ENCODE measurements around the gene PPFIA1.

DNA sequence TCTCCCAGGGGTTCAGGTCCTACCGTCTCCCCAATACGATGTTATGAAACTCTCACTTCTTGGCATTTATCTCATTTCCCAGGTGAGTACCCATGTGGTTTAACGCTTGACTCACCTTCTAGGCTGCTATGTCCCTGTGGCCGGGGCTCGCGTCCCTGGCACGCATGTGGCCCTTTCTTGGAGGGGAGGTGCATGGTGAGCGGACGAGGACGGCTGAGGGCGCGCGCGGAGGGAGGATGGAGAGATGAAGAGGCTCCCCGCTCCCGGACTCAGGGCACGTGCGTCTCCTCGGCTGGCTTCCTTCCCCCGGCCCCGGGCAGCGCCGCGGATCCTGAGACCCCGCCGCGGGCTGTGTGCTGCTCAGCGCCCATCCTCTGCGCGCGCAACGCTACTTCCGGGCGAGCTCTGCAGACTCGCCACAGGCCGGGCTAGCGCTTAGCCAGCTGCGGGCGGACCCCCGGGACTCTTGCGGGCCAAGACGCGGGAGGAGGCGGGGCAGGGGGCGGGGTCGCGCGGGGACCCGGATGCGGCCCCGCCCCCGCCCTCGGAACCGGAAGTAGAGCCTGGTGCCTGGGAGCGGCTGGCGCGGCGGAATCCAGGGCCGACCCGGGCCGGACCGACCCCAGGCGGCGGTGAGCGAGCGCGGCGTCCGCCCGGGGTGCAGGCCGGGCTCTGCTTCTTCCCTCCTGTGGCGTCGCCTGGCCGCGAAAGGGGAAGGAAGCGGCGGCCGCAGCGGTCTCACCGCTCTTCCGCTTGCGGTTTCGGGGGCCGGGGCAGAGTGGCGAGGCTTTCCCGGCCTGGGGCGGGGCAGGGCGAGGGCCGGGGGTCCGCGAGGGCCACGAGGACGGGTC, 127.7 kb downstream of the PPFIA1 start, which contains the start of gene CTTN:
- TF ChIP-seq, protein P1, sequence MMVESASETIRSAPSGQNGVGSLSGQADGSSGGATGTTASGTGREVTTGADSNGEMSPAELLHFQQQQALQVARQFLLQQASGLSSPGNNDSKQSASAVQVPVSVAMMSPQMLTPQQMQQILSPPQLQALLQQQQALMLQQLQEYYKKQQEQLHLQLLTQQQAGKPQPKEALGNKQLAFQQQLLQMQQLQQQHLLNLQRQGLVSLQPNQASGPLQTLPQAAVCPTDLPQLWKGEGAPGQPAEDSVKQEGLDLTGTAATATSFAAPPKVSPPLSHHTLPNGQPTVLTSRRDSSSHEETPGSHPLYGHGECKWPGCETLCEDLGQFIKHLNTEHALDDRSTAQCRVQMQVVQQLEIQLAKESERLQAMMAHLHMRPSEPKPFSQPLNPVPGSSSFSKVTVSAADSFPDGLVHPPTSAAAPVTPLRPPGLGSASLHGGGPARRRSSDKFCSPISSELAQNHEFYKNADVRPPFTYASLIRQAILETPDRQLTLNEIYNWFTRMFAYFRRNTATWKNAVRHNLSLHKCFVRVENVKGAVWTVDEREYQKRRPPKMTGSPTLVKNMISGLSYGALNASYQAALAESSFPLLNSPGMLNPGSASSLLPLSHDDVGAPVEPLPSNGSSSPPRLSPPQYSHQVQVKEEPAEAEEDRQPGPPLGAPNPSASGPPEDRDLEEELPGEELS (CRISPR knock-in tag; IDR thresholded peaks at IDR 0.05): no peak; the same call in none of the 2 replicates
- TF ChIP-seq, protein P2, sequence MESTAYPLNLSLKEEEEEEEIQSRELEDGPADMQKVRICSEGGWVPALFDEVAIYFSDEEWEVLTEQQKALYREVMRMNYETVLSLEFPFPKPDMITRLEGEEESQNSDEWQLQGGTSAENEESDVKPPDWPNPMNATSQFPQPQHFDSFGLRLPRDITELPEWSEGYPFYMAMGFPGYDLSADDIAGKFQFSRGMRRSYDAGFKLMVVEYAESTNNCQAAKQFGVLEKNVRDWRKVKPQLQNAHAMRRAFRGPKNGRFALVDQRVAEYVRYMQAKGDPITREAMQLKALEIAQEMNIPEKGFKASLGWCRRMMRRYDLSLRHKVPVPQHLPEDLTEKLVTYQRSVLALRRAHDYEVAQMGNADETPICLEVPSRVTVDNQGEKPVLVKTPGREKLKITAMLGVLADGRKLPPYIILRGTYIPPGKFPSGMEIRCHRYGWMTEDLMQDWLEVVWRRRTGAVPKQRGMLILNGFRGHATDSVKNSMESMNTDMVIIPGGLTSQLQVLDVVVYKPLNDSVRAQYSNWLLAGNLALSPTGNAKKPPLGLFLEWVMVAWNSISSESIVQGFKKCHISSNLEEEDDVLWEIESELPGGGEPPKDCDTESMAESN (CRISPR knock-in tag; conservative IDR thresholded peaks at IDR 0.05): peak; percentile 72; the same call in 1 of the 2 replicates
- TF ChIP-seq PAF1 (CRISPR knock-in tag; IDR thresholded peaks at IDR 0.05) (no peak), CREB1 (IDR thresholded peaks at IDR 0.05) (no peak), CREB1 (CRISPR knock-in tag; IDR thresholded peaks at IDR 0.05) (no peak), GATAD2A (CRISPR knock-in tag; IDR thresholded peaks at IDR 0.05) (no peak), SRSF1 (optimal IDR thresholded peaks at IDR 0.05; ENCODE audit: low read depth, low read length) (no peak), RAD21 (CRISPR knock-in tag; IDR thresholded peaks at IDR 0.05) (peak; percentile 35; the same call in 1 of the 2 replicates), MED1 (CRISPR knock-in tag; IDR thresholded peaks at IDR 0.05) (peak; percentile 37; the same call in 1 of the 2 replicates), STAG1 (CRISPR knock-in tag; IDR thresholded peaks at IDR 0.05) (0 out of 2 replicates have a peak, but pooled peaks have one; percentile 6), ZNF547 (CRISPR knock-in tag; IDR thresholded peaks at IDR 0.05) (no peak; the same call in none of the 2 replicates)
- TF ChIP-seq, protein P3, sequence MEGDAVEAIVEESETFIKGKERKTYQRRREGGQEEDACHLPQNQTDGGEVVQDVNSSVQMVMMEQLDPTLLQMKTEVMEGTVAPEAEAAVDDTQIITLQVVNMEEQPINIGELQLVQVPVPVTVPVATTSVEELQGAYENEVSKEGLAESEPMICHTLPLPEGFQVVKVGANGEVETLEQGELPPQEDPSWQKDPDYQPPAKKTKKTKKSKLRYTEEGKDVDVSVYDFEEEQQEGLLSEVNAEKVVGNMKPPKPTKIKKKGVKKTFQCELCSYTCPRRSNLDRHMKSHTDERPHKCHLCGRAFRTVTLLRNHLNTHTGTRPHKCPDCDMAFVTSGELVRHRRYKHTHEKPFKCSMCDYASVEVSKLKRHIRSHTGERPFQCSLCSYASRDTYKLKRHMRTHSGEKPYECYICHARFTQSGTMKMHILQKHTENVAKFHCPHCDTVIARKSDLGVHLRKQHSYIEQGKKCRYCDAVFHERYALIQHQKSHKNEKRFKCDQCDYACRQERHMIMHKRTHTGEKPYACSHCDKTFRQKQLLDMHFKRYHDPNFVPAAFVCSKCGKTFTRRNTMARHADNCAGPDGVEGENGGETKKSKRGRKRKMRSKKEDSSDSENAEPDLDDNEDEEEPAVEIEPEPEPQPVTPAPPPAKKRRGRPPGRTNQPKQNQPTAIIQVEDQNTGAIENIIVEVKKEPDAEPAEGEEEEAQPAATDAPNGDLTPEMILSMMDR (CRISPR knock-in tag; IDR thresholded peaks at IDR 0.05): no peak
- TF ChIP-seq, protein P4, sequence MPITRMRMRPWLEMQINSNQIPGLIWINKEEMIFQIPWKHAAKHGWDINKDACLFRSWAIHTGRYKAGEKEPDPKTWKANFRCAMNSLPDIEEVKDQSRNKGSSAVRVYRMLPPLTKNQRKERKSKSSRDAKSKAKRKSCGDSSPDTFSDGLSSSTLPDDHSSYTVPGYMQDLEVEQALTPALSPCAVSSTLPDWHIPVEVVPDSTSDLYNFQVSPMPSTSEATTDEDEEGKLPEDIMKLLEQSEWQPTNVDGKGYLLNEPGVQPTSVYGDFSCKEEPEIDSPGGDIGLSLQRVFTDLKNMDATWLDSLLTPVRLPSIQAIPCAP (CRISPR knock-in tag; IDR thresholded peaks at IDR 0.05; ENCODE audit: low read depth): peak; percentile 70; the same call in 1 of the 2 replicates
- TF ChIP-seq, protein P5, sequence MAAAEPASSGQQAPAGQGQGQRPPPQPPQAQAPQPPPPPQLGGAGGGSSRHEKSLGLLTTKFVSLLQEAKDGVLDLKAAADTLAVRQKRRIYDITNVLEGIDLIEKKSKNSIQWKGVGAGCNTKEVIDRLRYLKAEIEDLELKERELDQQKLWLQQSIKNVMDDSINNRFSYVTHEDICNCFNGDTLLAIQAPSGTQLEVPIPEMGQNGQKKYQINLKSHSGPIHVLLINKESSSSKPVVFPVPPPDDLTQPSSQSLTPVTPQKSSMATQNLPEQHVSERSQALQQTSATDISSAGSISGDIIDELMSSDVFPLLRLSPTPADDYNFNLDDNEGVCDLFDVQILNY (CRISPR knock-in tag; conservative IDR thresholded peaks at IDR 0.05): no peak

All from HepG2 (cell line).